Adrenal gland (tissue), 5 donors: ENCODE results near the gene HS3ST3A1.

Experiments
- POLR2A ChIP-seq, 2 donors: fragments of 450-650 bp; IDR thresholded peaks; one replicate each; pipeline ENCODE4 v1.6.1; 2017; ENCODE audit warnings: antibody characterized with exemption in 2 of 2, mild to moderate bottlenecking in 2 of 2, moderate library complexity in 1 of 2
- TF ChIP-seq, protein P1 (sequence below), 6 experiments: fragments of 450-650 bp in 4 of 6; fragments of 200-600 bp in 2 of 6; sonication (generic) in 1 of 6; IDR thresholded peaks; 1 replicate in 5 of 6; 2 replicates in 1 of 6; pipeline versions ENCODE4 v1.5.1 to v1.8.0; 2016 to 2021; ENCODE audit warnings: antibody characterized with exemption in 6 of 6, mild to moderate bottlenecking in 2 of 6, moderate library complexity in 1 of 6
- donor health status: DM: no; HTN: no; CAD: no.

DNA sequence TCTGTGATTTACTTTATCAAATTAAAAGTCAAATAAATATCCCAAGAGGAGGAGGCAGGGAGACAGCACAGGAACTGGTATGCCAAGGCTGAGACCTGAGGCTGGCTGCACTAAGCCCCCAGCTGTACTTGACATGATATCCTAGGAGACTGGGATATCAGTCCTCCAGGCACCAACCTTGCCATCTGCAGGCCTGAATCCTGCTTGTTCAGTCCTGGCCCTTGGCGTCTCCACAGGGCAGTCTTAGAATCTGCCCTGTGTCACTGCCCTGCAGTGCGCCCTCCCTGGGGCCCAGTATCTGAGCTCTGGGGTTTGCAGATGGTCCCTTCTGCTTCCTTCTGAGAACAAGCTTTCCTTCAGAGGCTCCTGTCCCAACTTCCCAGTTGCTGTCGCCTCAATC, 75.9 kb downstream of the HS3ST3A1 start:
- TF ChIP-seq, protein P1, sequence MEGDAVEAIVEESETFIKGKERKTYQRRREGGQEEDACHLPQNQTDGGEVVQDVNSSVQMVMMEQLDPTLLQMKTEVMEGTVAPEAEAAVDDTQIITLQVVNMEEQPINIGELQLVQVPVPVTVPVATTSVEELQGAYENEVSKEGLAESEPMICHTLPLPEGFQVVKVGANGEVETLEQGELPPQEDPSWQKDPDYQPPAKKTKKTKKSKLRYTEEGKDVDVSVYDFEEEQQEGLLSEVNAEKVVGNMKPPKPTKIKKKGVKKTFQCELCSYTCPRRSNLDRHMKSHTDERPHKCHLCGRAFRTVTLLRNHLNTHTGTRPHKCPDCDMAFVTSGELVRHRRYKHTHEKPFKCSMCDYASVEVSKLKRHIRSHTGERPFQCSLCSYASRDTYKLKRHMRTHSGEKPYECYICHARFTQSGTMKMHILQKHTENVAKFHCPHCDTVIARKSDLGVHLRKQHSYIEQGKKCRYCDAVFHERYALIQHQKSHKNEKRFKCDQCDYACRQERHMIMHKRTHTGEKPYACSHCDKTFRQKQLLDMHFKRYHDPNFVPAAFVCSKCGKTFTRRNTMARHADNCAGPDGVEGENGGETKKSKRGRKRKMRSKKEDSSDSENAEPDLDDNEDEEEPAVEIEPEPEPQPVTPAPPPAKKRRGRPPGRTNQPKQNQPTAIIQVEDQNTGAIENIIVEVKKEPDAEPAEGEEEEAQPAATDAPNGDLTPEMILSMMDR (IDR thresholded peaks at IDR 0.05): no peak
- TF ChIP-seq POLR2A (IDR thresholded peaks at IDR 0.05): no peak
